ENCODE results near the gene PMS2. TPM values are rescaled to one million over a fixed set of nuclear protein-coding genes. Genes with fewer than 3 reads are reported as not detected.

Gene PMS2
- total RNA-seq, 3 donors from 2014 or later (not counting 1 experiment from before 2014, with no cell fraction given): 13.2 to 17.3 (median 15.6) TPM

- Mint-ChIP-seq H3K27me3 (ENCODE audit: low read depth in 2 of 2) (no peaks in the 10 kb centered on the region), H3K4me1 (peaks cover 28 to 34% of the 10 kb centered on the region in 2 donors), H3K27ac (peak overlapping the region; percentile 39 to 90), H3K4me3 (peak overlapping the region; percentile 41), H3K9me3 (no peaks in the 10 kb centered on the region), H3K36me3 (peaks cover 22% of the 10 kb centered on the region)
- no peak overlapping the region for H3K27ac ChIP-seq (ENCODE audit: low read length)
- H3K27me3 ChIP-seq (ENCODE audit: control insufficient read depth, insufficient read depth, low read length): no peaks in the 10 kb centered on the region
- no peaks in the 10 kb centered on the region for H3K9me3 ChIP-seq (ENCODE audit: control insufficient read depth, insufficient read depth, low read length)
- whole genome bisulfite sequencing (ENCODE audit: insufficient coverage): 85% methylated on average over 7 of the region's 7 CpGs
- intact Hi-C loops (cut with micrococcal nuclease): no loop called here
- DNase-seq (no peak), ATAC-seq (no peak)
- TF ChIP-seq CTCF (IDR thresholded peaks at IDR 0.05): no peak
- no peak overlapping the region for H3K4me3 ChIP-seq (ENCODE audit: low read length)
- peaks cover 29% of the 10 kb centered on the region for H3K4me1 ChIP-seq (ENCODE audit: control insufficient read depth, insufficient read depth, low read length)
- peaks cover 57% of the 10 kb centered on the region for H3K36me3 ChIP-seq (ENCODE audit: control insufficient read depth, insufficient read depth, low read length)
These were observed 15.2 kb upstream of the PMS2 start for GRCh38 chr7:6023974-6024435.

- no peak for DNase-seq
- Histone ChIP-seq H3K9me3 (ENCODE audit: control insufficient read depth, insufficient read depth, low read length) (no peaks in the 10 kb centered on the region), H3K27me3 (ENCODE audit: control insufficient read depth, insufficient read depth, low read length) (no peaks in the 10 kb centered on the region), H3K36me3 (ENCODE audit: control insufficient read depth, insufficient read depth, low read length) (peaks cover 55% of the 10 kb centered on the region), H3K4me1 (ENCODE audit: control insufficient read depth, insufficient read depth, low read length) (peaks cover 28% of the 10 kb centered on the region), H3K4me3 (ENCODE audit: low read length) (no peak overlapping the region), H3K27ac (ENCODE audit: low read length) (no peak overlapping the region)
- Mint-ChIP-seq H3K4me1 (peaks cover 28 to 34% of the 10 kb centered on the region in 2 donors), H3K27me3 (ENCODE audit: low read depth in 2 of 2) (no peaks in the 10 kb centered on the region), H3K9me3 (no peaks in the 10 kb centered on the region), H3K36me3 (peaks cover 22% of the 10 kb centered on the region), H3K27ac (peak overlapping the region in 1 of 2 donors; percentile 50), H3K4me3 (no peak overlapping the region)
- intact Hi-C loops (cut with micrococcal nuclease): no loop called here
- no peak for ATAC-seq
- 100% methylated on average over 2 of the region's 3 CpGs for WGBS (ENCODE audit: insufficient coverage)
- TF ChIP-seq CTCF (IDR thresholded peaks at IDR 0.05): no peak
These were observed 13.9 kb upstream of the PMS2 start for GRCh38 chr7:6022707-6023106.

- Mint-ChIP-seq H3K4me1 (peaks cover 11 to 14% of the 10 kb centered on the region in 2 donors), H3K27ac (peak overlapping the region; percentile 14 to 64)
- 98% methylated on average over 10 of the region's 11 CpGs for WGBS (ENCODE audit: insufficient coverage)
These were observed 11.8 kb upstream of the PMS2 start for GRCh38 chr7:6020371-6021286.

More at GRCh38 chr7:6020371-6021286, 11.8 kb upstream of the PMS2 start:
- ATAC-seq (no peak), DNase-seq (no peak)
- H3K4me1 ChIP-seq (ENCODE audit: control insufficient read depth, insufficient read depth, low read length): peaks cover 7% of the 10 kb centered on the region
- H3K27me3 ChIP-seq (ENCODE audit: control insufficient read depth, insufficient read depth, low read length): no peaks in the 10 kb centered on the region
- TF ChIP-seq CTCF (IDR thresholded peaks at IDR 0.05): no peak
- Mint-ChIP-seq H3K36me3 (peaks cover 22% of the 10 kb centered on the region), H3K4me3 (no peak overlapping the region), H3K9me3 (no peaks in the 10 kb centered on the region), H3K27me3 (ENCODE audit: low read depth in 2 of 2) (no peaks in the 10 kb centered on the region)
- no peaks in the 10 kb centered on the region for H3K9me3 ChIP-seq (ENCODE audit: control insufficient read depth, insufficient read depth, low read length)
- H3K27ac ChIP-seq (ENCODE audit: low read length): no peak overlapping the region
- H3K36me3 ChIP-seq (ENCODE audit: control insufficient read depth, insufficient read depth, low read length): peaks cover 64% of the 10 kb centered on the region
- no peak overlapping the region for H3K4me3 ChIP-seq (ENCODE audit: low read length)
- intact Hi-C loops (cut with micrococcal nuclease): no loop called here

All from natural killer cell (primary cell).